Inflammatory macrophage treated with lipopolysaccharide for 1 hour (primary cell): Measurements from ENCODE around the gene HS3ST4.
"Not testable (repeated sequence)": the region's sequence is repeated elsewhere in the genome, so short reads cannot be mapped to it uniquely, and the experiment has no call there.

Experiments used
- DNase-seq, 2 donors: peaks; one replicate each; pipeline ENCODE4 v3.0.0-alpha.2; 2020 to 2022

Gene HS3ST4

GRCh38 chr16:26015776-26016175 is 324.0 kb downstream of the HS3ST4 start:
- no peak for DNase-seq

GRCh38 chr16:26016989-26017388 is 325.2 kb downstream of the HS3ST4 start:
- DNase-seq: no peak

- no peak for DNase-seq
These were observed 327.9 kb downstream of the HS3ST4 start for GRCh38 chr16:26019381-26020242.

GRCh38 chr16:26026709-26027450 is 335.1 kb downstream of the HS3ST4 start:
- no peak for DNase-seq

- no peak for DNase-seq
These were observed 339.5 kb downstream of the HS3ST4 start for GRCh38 chr16:26031286-26031685.

GRCh38 chr16:26032661-26033060 is 340.9 kb downstream of the HS3ST4 start:
- DNase-seq: not testable (repeated sequence)

- DNase-seq: no peak
These were observed 350.4 kb downstream of the HS3ST4 start for GRCh38 chr16:26041952-26042668.

GRCh38 chr16:26050472-26050871 is 358.7 kb downstream of the HS3ST4 start:
- no peak for DNase-seq

- DNase-seq: no peak
These were observed 359.3 kb downstream of the HS3ST4 start for GRCh38 chr16:26051063-26051462.

GRCh38 chr16:26053889-26054288 is 362.1 kb downstream of the HS3ST4 start:
- DNase-seq: no peak

GRCh38 chr16:26058326-26058725 is 366.6 kb downstream of the HS3ST4 start:
- DNase-seq: no peak

GRCh38 chr16:26070302-26071100 is 378.7 kb downstream of the HS3ST4 start:
- no peak for DNase-seq

- DNase-seq: no peak
These were observed 379.5 kb downstream of the HS3ST4 start for GRCh38 chr16:26071101-26071866.

GRCh38 chr16:26078716-26079355 is 387.1 kb downstream of the HS3ST4 start:
- no peak for DNase-seq

GRCh38 chr16:26087091-26087490 is 395.3 kb downstream of the HS3ST4 start:
- DNase-seq: no peak

GRCh38 chr16:26091511-26091910 is 399.8 kb downstream of the HS3ST4 start:
- DNase-seq: no peak

GRCh38 chr16:26098206-26098605 is 406.4 kb downstream of the HS3ST4 start:
- DNase-seq: not testable (repeated sequence)

GRCh38 chr16:26102369-26102768 is 410.6 kb downstream of the HS3ST4 start:
- no peak for DNase-seq

GRCh38 chr16:26108836-26109505 is 417.2 kb downstream of the HS3ST4 start:
- no peak for DNase-seq

GRCh38 chr16:26111900-26112299 is 420.1 kb downstream of the HS3ST4 start:
- no peak for DNase-seq

- no peak for DNase-seq
These were observed 426.8 kb downstream of the HS3ST4 start for GRCh38 chr16:26118575-26118974.
